D721Med (cell line): ENCODE measurements around the gene ADRA2C.

Source experiments
- DNase-seq: peaks from one replicate; pipeline ENCODE4 v3.0.0; 2011; ENCODE audit warnings: low spot score; ENCODE audit not compliant: insufficient read length
- FAIRE-seq: peaks from 2 replicates; lab custom pipeline; 2011; peaks lifted over from hg19 to GRCh38; lab: Jason Lieb, UNC
- TF ChIP-seq, protein P1 (sequence below): IDR thresholded peaks from 2 replicates; pipeline ENCODE4 v1.5.1; 2012; ENCODE audit warnings: mild to moderate bottlenecking, control low read depth; ENCODE audit not compliant: insufficient read depth; ENCODE audit errors: missing control alignments

The ADRA2C gene

DNA sequence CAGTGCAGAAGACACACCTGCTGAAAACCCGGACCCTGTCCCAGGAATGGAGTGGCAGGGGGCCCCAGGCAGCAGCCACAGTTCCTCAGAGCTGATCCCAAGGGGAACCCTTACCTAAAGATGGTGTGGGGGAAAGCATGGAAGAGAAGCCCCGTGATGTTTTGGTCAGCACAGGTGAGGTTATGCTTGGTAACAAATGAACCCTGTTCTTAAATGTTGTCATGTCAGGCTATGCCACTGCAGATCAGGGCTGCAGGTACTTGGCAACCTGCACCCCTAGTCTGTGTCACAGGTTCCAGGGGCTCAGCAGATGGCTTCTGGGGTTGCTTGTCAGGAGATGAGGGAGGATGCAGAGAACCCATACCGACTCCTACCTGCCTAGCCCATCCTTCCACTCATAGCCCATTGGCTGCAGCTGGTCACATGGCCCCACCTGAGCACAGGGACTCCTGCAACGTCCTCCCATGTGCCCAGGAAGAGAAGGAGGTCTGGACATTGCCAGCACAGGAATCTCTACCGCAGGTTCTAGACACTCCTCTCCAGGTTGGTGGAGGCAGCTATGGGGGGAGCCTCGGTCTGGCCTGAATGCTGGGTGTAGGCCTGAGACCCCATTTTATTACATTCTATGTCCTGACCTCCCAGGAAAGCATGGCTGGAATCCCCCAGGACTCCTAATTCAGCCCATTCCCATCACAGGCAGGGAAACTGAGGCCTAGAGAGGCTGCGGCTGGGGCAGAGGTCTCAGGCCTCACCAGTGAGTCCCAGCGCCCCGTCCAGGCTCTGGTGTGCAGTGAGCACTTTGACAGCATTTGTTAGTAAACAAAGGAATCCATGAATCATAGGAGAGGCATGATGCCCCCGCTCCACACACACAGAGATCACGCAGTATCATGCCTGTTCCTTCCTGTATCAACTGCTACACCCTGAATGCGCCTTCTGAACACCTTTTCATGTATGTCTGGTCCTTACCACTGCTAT, 51.1 kb downstream of the ADRA2C start:
- DNase-seq (no peak), FAIRE-seq (no peak)
- TF ChIP-seq, protein P1, sequence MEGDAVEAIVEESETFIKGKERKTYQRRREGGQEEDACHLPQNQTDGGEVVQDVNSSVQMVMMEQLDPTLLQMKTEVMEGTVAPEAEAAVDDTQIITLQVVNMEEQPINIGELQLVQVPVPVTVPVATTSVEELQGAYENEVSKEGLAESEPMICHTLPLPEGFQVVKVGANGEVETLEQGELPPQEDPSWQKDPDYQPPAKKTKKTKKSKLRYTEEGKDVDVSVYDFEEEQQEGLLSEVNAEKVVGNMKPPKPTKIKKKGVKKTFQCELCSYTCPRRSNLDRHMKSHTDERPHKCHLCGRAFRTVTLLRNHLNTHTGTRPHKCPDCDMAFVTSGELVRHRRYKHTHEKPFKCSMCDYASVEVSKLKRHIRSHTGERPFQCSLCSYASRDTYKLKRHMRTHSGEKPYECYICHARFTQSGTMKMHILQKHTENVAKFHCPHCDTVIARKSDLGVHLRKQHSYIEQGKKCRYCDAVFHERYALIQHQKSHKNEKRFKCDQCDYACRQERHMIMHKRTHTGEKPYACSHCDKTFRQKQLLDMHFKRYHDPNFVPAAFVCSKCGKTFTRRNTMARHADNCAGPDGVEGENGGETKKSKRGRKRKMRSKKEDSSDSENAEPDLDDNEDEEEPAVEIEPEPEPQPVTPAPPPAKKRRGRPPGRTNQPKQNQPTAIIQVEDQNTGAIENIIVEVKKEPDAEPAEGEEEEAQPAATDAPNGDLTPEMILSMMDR, result no peak
